OCI-LY7 (cell line): ENCODE results near the gene NOTCH2. TPM values are rescaled to one million over a fixed set of nuclear protein-coding genes. Genes with fewer than 3 reads are reported as not detected.

Experiments used
- BruUV-seq: library from RNA; stranded (reverse); fragments of 400-500 nt; replicated peaks from 2 replicates; lab custom pipeline; 2021; lab: Mats Ljungman, UMichigan
- CTCF ChIA-PET: fragments of 300-600 bp; sonication (Branson Sonifier 250); formaldehyde crosslinking; loops from one replicate; lab custom pipeline; 2022; ENCODE audit warnings: antibody characterized with exemption; ENCODE audit not compliant: unreplicated experiment; lab: Charles Lee
- POLR2A ChIA-PET: fragments of 300-600 bp; sonication (Branson Sonifier 250); formaldehyde crosslinking; loops from one replicate; lab custom pipeline; 2022; ENCODE audit warnings: antibody characterized with exemption; lab: Charles Lee
- DNase-seq: peaks from one replicate; pipeline ENCODE4 v3.0.0-alpha.2; 2015; ENCODE audit warnings: low spot score
- H2AFZ ChIP-seq: fragments of 200-600 bp; sonication (generic), shearing (Covaris generic); 2 replicates; pipeline ENCODE4 v1.6.1; 2014; ENCODE audit warnings: mild to moderate bottlenecking, antibody characterized with exemption, low read length, moderate library complexity
- H3K27ac ChIP-seq: fragments of 200-600 bp; sonication (generic); 2 replicates; pipeline ENCODE4 v1.5.1; 2014; ENCODE audit warnings: mixed run types, low read depth, mild to moderate bottlenecking, moderate library complexity, low read length, inconsistent platforms; ENCODE audit not compliant: poor library complexity, severe bottlenecking
- H3K36me3 ChIP-seq: fragments of 200-600 bp; sonication (generic); 2 replicates; pipeline ENCODE4 v1.6.1; 2014; ENCODE audit warnings: mild to moderate bottlenecking, antibody characterized with exemption, low read length, moderate library complexity, mixed read lengths; ENCODE audit not compliant: insufficient read depth
- H3K4me1 ChIP-seq: fragments of 200-600 bp; sonication (generic); 2 replicates; pipeline ENCODE4 v1.5.1; 2014; ENCODE audit warnings: mild to moderate bottlenecking, low read length; ENCODE audit not compliant: insufficient read depth, poor library complexity, severe bottlenecking
- H3K4me2 ChIP-seq: fragments of 200-600 bp; sonication (generic); 2 replicates; pipeline ENCODE4 v1.6.1; 2014; ENCODE audit warnings: mild to moderate bottlenecking, low read length
- H3K4me3 ChIP-seq: fragments of 200-600 bp; sonication (generic); 2 replicates; pipeline ENCODE4 v1.5.1; 2014; ENCODE audit warnings: mild to moderate bottlenecking, low read depth, low read length; ENCODE audit not compliant: poor library complexity, severe bottlenecking
- H3K79me2 ChIP-seq: fragments of 200-600 bp; sonication (generic); 2 replicates; pipeline ENCODE4 v1.6.1; 2016; ENCODE audit warnings: low read depth, mild to moderate bottlenecking, low read length, moderate library complexity, mixed read lengths; ENCODE audit not compliant: insufficient read depth
- H3K9me2 ChIP-seq: fragments of 200-600 bp; sonication (generic); 2 replicates; pipeline ENCODE4 v1.6.1; 2016; ENCODE audit warnings: mild to moderate bottlenecking, low read length, mixed read lengths; ENCODE audit not compliant: insufficient read depth
- H3K9me3 ChIP-seq: fragments of 200-600 bp; sonication (generic); 2 replicates; pipeline ENCODE4 v1.6.1; 2014; ENCODE audit warnings: mild to moderate bottlenecking, mixed run types, low read length, mixed read lengths
- H4K20me1 ChIP-seq: fragments of 200-600 bp; sonication (generic); 2 replicates; pipeline ENCODE4 v1.6.1; 2014; ENCODE audit warnings: mild to moderate bottlenecking, antibody characterized with exemption, low read length, moderate library complexity, mixed read lengths; ENCODE audit not compliant: insufficient read depth
- CTCF ChIP-seq: fragments of 200-600 bp; sonication (generic); conservative IDR thresholded peaks from 2 replicates; pipeline ENCODE4 v1.5.1; 2014; ENCODE audit warnings: mild to moderate bottlenecking, antibody characterized with exemption, low read length, moderate library complexity, mixed read lengths
- EZH2phosphoT487 ChIP-seq: fragments of 200-600 bp; sonication (generic); IDR thresholded peaks from 2 replicates; pipeline ENCODE4 v1.6.1; 2018; ENCODE audit warnings: low read depth, borderline replicate concordance, mild to moderate bottlenecking, mixed run types, antibody characterized with exemption, low read length, moderate library complexity, mixed read lengths
- intact Hi-C: fragments of 100-400 bp; cut with micrococcal nuclease; formaldehyde crosslinking; loops from one replicate; pipeline ENCODE4 v1.10.0; 2022; ENCODE audit not compliant: unreplicated experiment
- total RNA-seq, 2 experiments: library from RNA; depleted of rRNA in 1 of 2; stranded (reverse); fragments of >200 nt in 1 of 2; shearing (Covaris generic) in 1 of 2; gene quantifications; 2 replicates each; pipeline ENCODE4 v1.2.3, GENCODE V29; 2014 to 2022

The NOTCH2 gene
- total RNA-seq, 2 experiments from 2014 or later, result 31.0 to 50.6 TPM

GRCh38 chr1:119975006-119975405 is 94.5 kb downstream of the NOTCH2 start:
- Histone ChIP-seq H3K27ac (no peak overlapping the region), H4K20me1 (no peaks in the 10 kb centered on the region), H3K79me2 (no peaks in the 10 kb centered on the region), H3K9me3 (no peaks in the 10 kb centered on the region), H2AFZ (no peak overlapping the region), H3K9me2 (no peaks in the 10 kb centered on the region; the same call in 1 of the 2 replicates), H3K36me3 (no peaks in the 10 kb centered on the region), H3K4me1 (no peaks in the 10 kb centered on the region), H3K4me2 (no peak overlapping the region), H3K4me3 (no peak overlapping the region)
- ChIA-PET POLR2A (interaction anchor here (1.3 kb wide), 1 partner anchor 12 kb away, joined by 5 read pairs; no protein-coding TSS in a partner anchor), CTCF (no interaction called here)
- TF ChIP-seq CTCF (no peak), EZH2phosphoT487 (no peak)
- no TSS peak for BruUV-seq
- DNase-seq, result no peak
- intact Hi-C loops, result no loop called here

GRCh38 chr1:119974013-119974412 is 95.4 kb downstream of the NOTCH2 start:
- H3K9me3 ChIP-seq, result no peaks in the 10 kb centered on the region
- DNase-seq, result no peak
- BruUV-seq, result no TSS peak
- TF ChIP-seq CTCF, result no peak
- no peak for TF ChIP-seq EZH2phosphoT487
- no peaks in the 10 kb centered on the region for H3K36me3 ChIP-seq
- H3K4me1 ChIP-seq, result no peaks in the 10 kb centered on the region
- H3K27ac ChIP-seq, result no peak overlapping the region
- no peaks in the 10 kb centered on the region for H3K79me2 ChIP-seq
- H3K4me2 ChIP-seq, result no peak overlapping the region
- no peak overlapping the region for H3K4me3 ChIP-seq
- no peaks in the 10 kb centered on the region; the same call in 1 of the 2 replicates for H3K9me2 ChIP-seq
- CTCF ChIA-PET, result no interaction called here
- intact Hi-C loops, result no loop called here
- POLR2A ChIA-PET, result interaction anchor here (0.5 to 1.3 kb wide), 2 partner anchors 13 to 20 kb away, joined by 3 to 5 read pairs; no protein-coding TSS in a partner anchor
- no peak overlapping the region for H2AFZ ChIP-seq
- H4K20me1 ChIP-seq, result no peaks in the 10 kb centered on the region

- intact Hi-C loops, result no loop called here
- Histone ChIP-seq H3K9me3 (no peaks in the 10 kb centered on the region), H3K9me2 (no peaks in the 10 kb centered on the region), H3K36me3 (peaks cover 15% of the 10 kb centered on the region), H3K79me2 (no peaks in the 10 kb centered on the region), H4K20me1 (no peaks in the 10 kb centered on the region), H3K4me2 (no peak overlapping the region), H3K4me3 (no peak overlapping the region), H3K27ac (no peak overlapping the region), H3K4me1 (no peaks in the 10 kb centered on the region), H2AFZ (no peak overlapping the region)
- POLR2A ChIA-PET, result interaction anchor here (1.5 kb wide), 1 partner anchor 10 kb away, joined by 5 read pairs; no protein-coding TSS in a partner anchor
- TF ChIP-seq CTCF (no peak), EZH2phosphoT487 (no peak)
- no peak for DNase-seq
- no TSS peak for BruUV-seq
- CTCF ChIA-PET, result no interaction called here
Observed at GRCh38 chr1:119971710-119972570, 97.5 kb downstream of the NOTCH2 start.
